ACHN (cell line): ENCODE results near the gene PRXL2B.

Source experiments
- DNase-seq: peaks from one replicate; pipeline ENCODE4 v3.0.0-alpha.2; 2015
- in situ Hi-C: cut with HindIII; loops from 2 replicates; pipeline ENCODE4 v1.10.0; 2017; ENCODE audit warnings: low sequenced_read_pairs, low pct_ligation_motif_present, low pct_unique_long_range_greater_than_20kb

The PRXL2B gene

GRCh38 chr1:2604844-2605508, 18.4 kb downstream of the PRXL2B start:
- no peak for DNase-seq
- in situ Hi-C loops: no loop called here

DNA sequence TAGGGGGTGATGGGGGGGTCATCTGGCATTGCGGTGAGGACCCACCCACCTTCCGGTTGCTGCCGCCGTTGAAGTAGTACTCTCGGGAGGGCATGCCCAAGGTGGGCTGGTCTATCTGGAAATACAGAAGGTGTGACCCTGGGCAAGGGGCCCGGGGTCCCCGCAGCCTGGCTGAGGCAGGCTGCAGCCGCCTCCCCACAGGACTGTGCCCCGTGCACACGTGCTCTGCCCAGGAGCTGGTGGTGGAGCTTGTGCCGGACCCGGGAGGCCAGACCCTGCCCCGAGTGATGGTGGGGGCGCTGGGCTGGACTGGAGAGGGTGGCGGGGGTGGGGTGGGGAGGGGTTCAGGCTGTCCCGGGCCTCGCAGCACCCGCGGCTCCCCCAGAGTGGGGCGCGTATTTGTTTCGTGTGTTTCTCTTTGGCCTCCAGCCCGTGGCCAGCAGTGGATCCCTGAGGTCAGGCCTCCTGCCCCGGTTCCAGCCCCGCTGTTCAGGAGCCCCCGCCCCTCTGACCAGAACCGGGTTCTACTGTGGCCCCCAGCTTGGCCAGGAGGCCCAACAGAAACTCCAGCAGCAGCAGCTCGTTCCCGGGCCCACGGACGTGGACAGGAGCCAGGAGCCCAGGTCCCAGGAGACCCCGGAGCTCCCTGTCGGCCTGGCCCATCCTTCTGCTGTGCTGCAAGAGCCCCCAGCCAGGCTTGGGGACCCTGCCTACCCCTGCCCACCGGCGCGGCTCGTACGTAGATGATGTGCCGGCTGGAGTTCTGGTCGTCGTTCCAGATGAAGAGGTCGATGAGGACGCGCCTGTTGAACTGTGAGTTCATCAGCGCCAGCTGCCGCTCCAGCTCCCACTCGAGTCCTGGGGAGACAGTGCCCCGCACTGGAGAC, 19.2 kb downstream of the PRXL2B start:
- in situ Hi-C loops: no loop called here
- no peak for DNase-seq

GRCh38 chr1:2606396-2606880, 19.9 kb downstream of the PRXL2B start:
- in situ Hi-C loops: no loop called here
- no peak for DNase-seq

GRCh38 chr1:2606881-2607621, 20.5 kb downstream of the PRXL2B start:
- DNase-seq: no peak

GRCh38 chr1:2607641-2608091, 21.1 kb downstream of the PRXL2B start:
- no peak for DNase-seq
- in situ Hi-C loops: no loop called here

More at GRCh38 chr1:2606881-2607621, 20.5 kb downstream of the PRXL2B start:
- in situ Hi-C loops: no loop called here

DNA sequence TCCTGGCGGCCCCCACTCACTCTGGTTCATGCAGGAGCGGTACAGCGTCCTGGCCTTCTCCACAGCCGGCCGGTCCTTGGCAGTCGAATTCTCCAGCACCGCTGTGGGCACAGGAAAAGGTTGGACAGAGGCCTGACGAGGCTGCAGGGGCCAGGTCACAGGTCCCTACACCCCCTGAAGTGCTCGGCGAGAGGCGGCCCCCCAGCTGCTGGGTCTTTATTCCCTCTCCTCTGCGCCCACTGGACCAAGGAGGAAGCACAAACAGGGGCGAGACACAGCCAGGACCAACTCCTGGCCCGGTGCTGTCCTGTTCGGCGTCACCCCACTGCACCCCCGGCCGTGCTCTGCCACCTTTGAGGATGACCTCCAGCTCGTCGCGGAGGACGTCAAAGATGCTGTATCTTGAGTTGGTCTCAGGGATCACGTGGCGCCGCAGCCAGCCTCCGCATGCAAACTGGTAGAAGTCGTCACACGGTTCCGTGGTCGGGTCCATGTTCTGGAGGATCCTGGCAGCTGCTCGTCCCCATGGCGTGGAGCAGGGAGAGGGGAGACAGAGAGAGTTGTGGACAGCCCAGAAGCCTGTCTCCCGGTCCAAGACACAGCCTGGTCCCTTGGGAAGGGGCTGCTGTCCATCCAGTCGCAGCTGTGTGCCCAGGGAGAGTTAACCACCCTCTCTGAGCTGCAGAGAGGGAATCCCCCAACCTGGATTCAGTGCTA, 22.9 kb downstream of the PRXL2B start:
- in situ Hi-C loops: no loop called here
- no peak for DNase-seq

DNA sequence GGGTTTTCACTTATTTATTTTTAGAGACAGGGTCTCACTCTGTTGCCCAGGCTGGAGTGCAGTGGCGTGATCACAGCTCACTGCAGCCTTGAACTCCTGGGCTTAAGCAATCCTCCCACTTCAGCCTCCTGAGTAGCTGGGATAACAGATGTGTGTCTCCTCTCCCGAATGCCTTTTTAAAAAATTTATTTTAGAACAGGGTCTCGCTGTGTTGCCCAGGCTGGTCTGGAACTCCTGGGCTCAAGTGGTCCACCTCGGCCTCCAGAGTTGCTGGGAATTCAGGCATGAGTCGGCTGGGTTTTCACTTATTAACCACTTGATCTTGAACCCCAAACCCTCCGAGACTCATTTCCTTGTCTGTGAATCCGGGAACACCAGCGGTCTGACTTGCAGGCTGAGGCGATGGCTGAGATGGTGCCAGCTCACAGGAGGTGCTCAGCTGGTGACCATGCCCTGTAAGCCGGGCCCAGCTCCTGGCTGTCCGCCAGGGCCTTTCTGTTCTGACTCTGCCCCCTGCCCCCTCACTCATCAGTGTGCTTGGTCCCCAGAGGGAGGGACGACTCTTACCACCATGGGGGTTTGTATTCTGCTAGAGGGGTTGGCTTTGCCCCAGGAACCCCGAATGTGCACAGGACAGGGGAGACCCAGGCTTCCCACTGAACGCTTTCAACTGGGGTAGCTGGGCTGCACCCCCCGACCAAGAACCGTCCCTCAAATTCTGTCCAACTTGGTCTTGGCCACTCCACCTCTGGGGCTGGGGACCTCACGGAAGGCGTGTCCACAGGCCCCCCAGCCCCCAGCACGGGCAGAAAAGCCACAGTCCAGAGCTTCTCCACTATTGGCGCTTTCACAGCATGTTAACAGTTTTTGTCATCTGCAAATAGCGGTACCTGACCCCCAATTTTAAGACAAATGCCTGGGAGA, 23.7 kb downstream of the PRXL2B start:
- peak; percentile 12 for DNase-seq
- in situ Hi-C loops: no loop called here

GRCh38 chr1:2611031-2611501, 24.5 kb downstream of the PRXL2B start:
- in situ Hi-C loops: no loop called here
- DNase-seq: no peak

DNA sequence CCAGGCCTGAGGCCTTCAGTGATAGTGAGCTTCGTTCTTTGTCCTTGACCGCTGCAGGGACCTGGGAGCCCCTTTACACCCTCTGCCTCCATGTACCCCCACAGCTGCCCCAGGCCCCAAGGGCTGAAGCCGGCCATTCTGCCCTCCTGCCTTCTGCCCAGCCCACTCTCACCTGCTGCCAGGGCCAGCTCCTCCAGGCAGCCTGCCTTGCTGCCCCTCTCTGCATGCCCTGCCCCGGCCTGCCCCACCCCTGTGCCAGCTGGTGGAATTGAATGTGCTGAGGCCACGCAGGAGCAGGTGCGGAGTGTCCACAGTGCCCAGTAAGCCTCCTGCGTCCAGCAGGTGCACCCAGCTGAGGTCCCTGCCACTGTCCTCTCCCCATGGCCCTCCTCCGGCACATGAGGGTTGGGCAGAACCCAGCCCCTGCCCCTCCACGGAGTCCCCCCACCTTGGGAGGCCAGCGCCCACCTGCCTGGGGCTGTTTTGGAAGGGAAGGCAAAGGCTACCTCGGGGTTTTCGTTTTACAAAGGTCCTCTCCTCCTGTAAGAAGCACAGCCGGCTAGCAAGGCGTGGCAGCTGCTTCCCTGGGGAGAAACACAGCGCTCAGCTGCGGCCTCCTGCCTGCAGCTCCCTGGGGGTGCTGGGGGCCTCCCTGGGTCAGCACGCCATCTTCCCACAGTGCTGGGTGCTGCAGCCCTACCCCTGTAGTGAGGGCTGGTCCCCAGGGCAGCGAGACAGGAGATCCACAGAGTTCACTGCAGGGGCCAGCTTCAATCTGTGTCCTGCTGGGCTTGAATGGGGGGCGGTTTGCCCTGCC, 25.3 kb downstream of the PRXL2B start:
- in situ Hi-C loops: no loop called here
- no peak for DNase-seq

DNA sequence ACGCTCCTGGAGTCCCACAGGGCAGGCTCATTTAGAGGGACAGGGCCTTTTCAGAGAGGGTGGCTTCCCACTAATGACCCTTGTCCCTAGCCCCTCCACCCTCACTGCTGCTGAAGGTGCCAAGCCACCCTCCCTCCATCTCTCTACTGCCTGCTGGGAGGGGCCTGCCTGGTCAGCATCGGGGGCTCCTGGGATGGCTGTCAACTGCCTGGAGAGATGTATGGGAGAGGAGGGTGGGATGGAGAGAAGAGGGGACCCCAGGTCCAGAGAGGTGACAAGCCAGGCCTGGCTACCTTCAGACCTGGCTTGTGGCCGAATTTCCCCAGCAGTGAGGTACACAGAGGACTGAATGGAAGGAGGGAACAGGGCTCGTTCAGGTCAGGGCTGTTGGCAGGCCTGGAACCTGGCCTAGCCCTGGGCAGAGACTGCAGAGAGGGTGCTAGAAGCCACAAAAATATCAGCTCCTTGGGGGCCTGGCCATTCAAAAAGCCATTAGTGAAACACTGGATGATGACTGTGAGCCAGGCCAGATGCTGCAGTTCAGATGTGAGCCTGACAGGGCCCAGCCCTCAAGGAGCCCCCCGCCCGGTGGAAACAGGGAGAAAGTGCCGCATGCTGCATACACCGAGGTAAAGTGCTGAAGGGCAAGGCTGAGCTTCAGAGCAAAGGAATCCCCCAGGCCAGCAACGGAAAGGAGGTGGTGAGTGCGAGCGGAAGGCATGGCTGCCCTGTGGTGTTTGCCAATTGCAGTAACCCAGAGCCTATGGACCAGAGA, 26.2 kb downstream of the PRXL2B start:
- no peak for DNase-seq
- in situ Hi-C loops: no loop called here

DNA sequence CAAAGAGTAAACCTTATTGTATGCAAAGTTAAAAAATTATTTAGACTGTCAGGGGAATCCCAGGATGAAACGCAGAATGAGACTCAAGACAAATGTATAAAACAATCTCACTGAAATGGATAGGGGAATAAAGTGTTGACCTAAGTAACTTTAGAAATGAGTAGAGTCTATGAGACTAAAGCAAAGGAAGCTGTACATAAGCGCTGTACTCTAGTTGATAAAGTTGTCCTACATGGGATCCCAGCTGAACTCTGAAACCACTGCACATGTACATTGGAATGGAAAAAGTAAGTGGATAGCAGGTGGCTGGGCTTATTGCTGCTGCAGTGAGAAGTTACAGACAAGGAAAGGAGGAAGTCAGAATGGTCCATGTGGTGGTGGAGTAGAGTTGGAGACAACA, 27.6 kb downstream of the PRXL2B start:
- DNase-seq: no peak
- in situ Hi-C loops: no loop called here

- DNase-seq: no peak
- in situ Hi-C loops: no loop called here
Measured at GRCh38 chr1:2617971-2618470, 31.4 kb downstream of the PRXL2B start.

GRCh38 chr1:2623571-2624337, 37.2 kb downstream of the PRXL2B start:
- in situ Hi-C loops: no loop called here
- DNase-seq: no peak

GRCh38 chr1:2624735-2625300, 38.2 kb downstream of the PRXL2B start:
- DNase-seq: no peak
- in situ Hi-C loops: no loop called here

- DNase-seq: no peak
- in situ Hi-C loops: no loop called here
Measured at GRCh38 chr1:2625311-2625710, 38.7 kb downstream of the PRXL2B start.
